Loucy (cell line): Measurements from ENCODE around the gene SSNA1.

Experiments
- H2AFZ ChIP-seq: fragments of 200-600 bp; sonication (generic); 2 replicates; pipeline ENCODE4 v1.6.0; 2016; ENCODE audit warnings: antibody characterized with exemption, mild to moderate bottlenecking, low read length, moderate library complexity
- H3F3A ChIP-seq: fragments of 200-600 bp; 2 replicates; pipeline ENCODE4 v1.6.0; 2016; ENCODE audit warnings: antibody characterized with exemption, low read depth, mild to moderate bottlenecking
- H3K27me3 ChIP-seq: fragments of 200-600 bp; sonication (generic); 2 replicates; pipeline ENCODE4 v1.6.1; 2014; ENCODE audit warnings: low read length, mild to moderate bottlenecking; ENCODE audit not compliant: insufficient read depth, poor library complexity, severe bottlenecking
- H3K36me3 ChIP-seq: fragments of 200-600 bp; sonication (generic); 2 replicates; pipeline ENCODE4 v1.6.1; 2016; ENCODE audit warnings: low read length; ENCODE audit not compliant: insufficient read depth
- H3K4me1 ChIP-seq: fragments of 200-600 bp; sonication (generic); 2 replicates; pipeline ENCODE4 v1.5.1; 2014; ENCODE audit warnings: low read length, mild to moderate bottlenecking; ENCODE audit not compliant: insufficient read depth, poor library complexity, severe bottlenecking
- H3K4me2 ChIP-seq: fragments of 200-600 bp; sonication (generic); 2 replicates; pipeline ENCODE4 v1.6.0; 2014; ENCODE audit warnings: antibody characterized with exemption, low read length, low read depth, mild to moderate bottlenecking; ENCODE audit not compliant: poor library complexity, severe bottlenecking
- H3K4me3 ChIP-seq: fragments of 200-600 bp; sonication (generic); 2 replicates; pipeline ENCODE4 v1.5.1; 2014; ENCODE audit warnings: low read length, mild to moderate bottlenecking, mixed read lengths; ENCODE audit not compliant: poor library complexity, severe bottlenecking
- H3K79me2 ChIP-seq: fragments of 200-600 bp; sonication (generic); 2 replicates; pipeline ENCODE4 v1.6.1; 2014; ENCODE audit warnings: low read length; ENCODE audit not compliant: insufficient read depth
- H3K9ac ChIP-seq: fragments of 200-600 bp; sonication (generic); 2 replicates; pipeline ENCODE4 v1.6.0; 2014; ENCODE audit warnings: mild to moderate bottlenecking, low read depth, low read length, moderate library complexity; ENCODE audit not compliant: poor library complexity, severe bottlenecking
- H3K9me2 ChIP-seq: fragments of 200-600 bp; sonication (generic); replicated peaks from 2 replicates; pipeline ENCODE4 v1.6.1; 2016; ENCODE audit warnings: low read depth, low read length, mixed read lengths
- H3K9me3 ChIP-seq: fragments of 200-600 bp; sonication (generic); 2 replicates; pipeline ENCODE4 v1.6.1; 2014; ENCODE audit warnings: mild to moderate bottlenecking, antibody characterized with exemption, low read length, low read depth; ENCODE audit not compliant: insufficient read depth
- H4K20me1 ChIP-seq: fragments of 200-600 bp; sonication (generic); 2 replicates; pipeline ENCODE4 v1.6.0; 2014; ENCODE audit warnings: antibody characterized with exemption, low read length, mild to moderate bottlenecking; ENCODE audit not compliant: insufficient read depth, poor library complexity, severe bottlenecking
- EZH2phosphoT487 ChIP-seq: fragments of 200-600 bp; IDR thresholded peaks from 2 replicates; pipeline ENCODE4 v1.6.1; 2018; ENCODE audit warnings: antibody characterized with exemption, mild to moderate bottlenecking, moderate library complexity, borderline replicate concordance
- TF ChIP-seq, protein P1 (sequence below): fragments of 200-600 bp; sonication (generic); conservative IDR thresholded peaks from 2 replicates; pipeline ENCODE4 v1.5.1; 2014; ENCODE audit warnings: mild to moderate bottlenecking, antibody characterized with exemption, low read length

The SSNA1 gene

DNA sequence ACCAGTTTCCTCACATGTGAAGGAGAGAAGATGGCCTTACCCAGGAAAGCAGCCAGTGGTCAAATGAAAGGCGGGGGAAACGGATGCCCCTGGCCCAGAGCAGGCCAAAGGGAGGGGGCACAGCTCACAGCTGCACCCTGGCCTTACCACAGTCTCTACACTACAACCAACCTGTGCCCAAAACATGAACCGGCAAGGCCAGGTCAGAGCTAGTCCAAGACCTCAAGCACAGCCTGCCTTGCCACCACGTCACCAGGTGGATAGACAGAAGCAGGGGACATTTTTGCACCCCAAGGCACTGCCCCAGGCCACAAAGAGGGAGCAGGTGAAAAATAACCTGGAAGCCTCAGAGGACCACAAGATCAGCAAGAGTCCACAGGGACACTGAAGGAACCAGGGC, 45.0 kb upstream of the SSNA1 start:
- Histone ChIP-seq H3K36me3 (no peaks in the 10 kb centered on the region), H4K20me1 (no peaks in the 10 kb centered on the region), H3K9me3 (no peaks in the 10 kb centered on the region), H3K4me1 (no peaks in the 10 kb centered on the region), H3K27me3 (no peaks in the 10 kb centered on the region), H3K79me2 (no peaks in the 10 kb centered on the region), H3K9ac (no peak overlapping the region), H3K4me3 (no peak overlapping the region), H3F3A (no peaks in the 10 kb centered on the region), H2AFZ (no peak overlapping the region), H3K9me2 (no peaks in the 10 kb centered on the region), H3K4me2 (no peak overlapping the region)
- no peak for TF ChIP-seq EZH2phosphoT487
- TF ChIP-seq, protein P1, sequence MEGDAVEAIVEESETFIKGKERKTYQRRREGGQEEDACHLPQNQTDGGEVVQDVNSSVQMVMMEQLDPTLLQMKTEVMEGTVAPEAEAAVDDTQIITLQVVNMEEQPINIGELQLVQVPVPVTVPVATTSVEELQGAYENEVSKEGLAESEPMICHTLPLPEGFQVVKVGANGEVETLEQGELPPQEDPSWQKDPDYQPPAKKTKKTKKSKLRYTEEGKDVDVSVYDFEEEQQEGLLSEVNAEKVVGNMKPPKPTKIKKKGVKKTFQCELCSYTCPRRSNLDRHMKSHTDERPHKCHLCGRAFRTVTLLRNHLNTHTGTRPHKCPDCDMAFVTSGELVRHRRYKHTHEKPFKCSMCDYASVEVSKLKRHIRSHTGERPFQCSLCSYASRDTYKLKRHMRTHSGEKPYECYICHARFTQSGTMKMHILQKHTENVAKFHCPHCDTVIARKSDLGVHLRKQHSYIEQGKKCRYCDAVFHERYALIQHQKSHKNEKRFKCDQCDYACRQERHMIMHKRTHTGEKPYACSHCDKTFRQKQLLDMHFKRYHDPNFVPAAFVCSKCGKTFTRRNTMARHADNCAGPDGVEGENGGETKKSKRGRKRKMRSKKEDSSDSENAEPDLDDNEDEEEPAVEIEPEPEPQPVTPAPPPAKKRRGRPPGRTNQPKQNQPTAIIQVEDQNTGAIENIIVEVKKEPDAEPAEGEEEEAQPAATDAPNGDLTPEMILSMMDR, result no peak

DNA sequence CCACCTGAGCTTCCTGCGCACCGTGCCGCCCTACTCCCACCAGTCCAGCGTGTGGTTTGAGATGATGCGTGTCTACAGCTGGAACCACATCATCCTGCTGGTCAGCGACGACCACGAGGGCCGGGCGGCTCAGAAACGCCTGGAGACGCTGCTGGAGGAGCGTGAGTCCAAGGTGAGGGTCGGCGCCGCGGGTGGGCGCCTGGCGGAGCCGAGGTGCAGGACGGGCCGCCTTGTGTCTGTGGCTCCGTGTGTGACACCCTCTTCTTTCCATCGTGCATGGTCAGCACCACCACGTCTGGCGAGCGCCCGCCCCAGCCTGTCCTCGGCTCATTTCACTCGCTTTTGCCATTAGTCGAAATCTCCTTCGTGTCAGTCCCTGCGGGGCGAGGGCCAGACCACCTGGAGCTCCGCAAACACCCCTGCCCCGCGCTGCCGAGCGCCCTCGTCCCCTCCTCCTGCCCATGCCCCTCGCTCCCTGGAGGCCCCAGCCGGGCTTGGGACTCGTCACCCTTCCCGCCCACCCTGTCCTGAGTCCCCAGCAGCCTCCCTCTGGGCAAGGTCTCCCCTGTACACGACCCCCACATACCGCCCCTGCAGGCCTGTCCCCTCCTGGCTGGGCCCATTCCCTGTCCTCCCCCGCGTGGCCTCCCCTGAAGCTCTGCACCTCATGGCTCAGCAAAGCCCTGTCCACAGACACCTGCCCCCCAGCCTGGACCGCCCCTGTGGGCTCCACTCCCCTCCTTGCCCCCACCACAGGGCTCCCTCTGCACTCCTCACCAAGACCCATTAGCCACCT, 42.5 kb upstream of the SSNA1 start:
- H3K27me3 ChIP-seq, result no peaks in the 10 kb centered on the region
- no peak overlapping the region for H3K9ac ChIP-seq
- H3K9me2 ChIP-seq, result no peaks in the 10 kb centered on the region
- H3K79me2 ChIP-seq, result no peaks in the 10 kb centered on the region
- H3K36me3 ChIP-seq, result no peaks in the 10 kb centered on the region
- TF ChIP-seq EZH2phosphoT487, result no peak
- TF ChIP-seq, protein P1, result no peak
- H3K9me3 ChIP-seq, result no peaks in the 10 kb centered on the region
- H3K4me1 ChIP-seq, result no peaks in the 10 kb centered on the region
- no peaks in the 10 kb centered on the region for H3F3A ChIP-seq
- no peak overlapping the region for H3K4me3 ChIP-seq
- H2AFZ ChIP-seq, result no peak overlapping the region
- H3K4me2 ChIP-seq, result no peak overlapping the region
- H4K20me1 ChIP-seq, result no peaks in the 10 kb centered on the region

- Histone ChIP-seq H3K36me3 (no peaks in the 10 kb centered on the region), H3K27me3 (no peaks in the 10 kb centered on the region), H3K79me2 (no peaks in the 10 kb centered on the region), H3K9me2 (no peaks in the 10 kb centered on the region), H3K4me3 (no peak overlapping the region), H3K4me1 (no peaks in the 10 kb centered on the region), H4K20me1 (no peaks in the 10 kb centered on the region), H3K4me2 (no peak overlapping the region), H3K9me3 (no peaks in the 10 kb centered on the region), H2AFZ (no peak overlapping the region), H3F3A (0 out of 2 replicates have a peak, but pooled peaks cover 4% of the 10 kb centered on the region), H3K9ac (no peak overlapping the region)
- TF ChIP-seq, protein P1, result no peak
- no peak for TF ChIP-seq EZH2phosphoT487
Observed at GRCh38 chr9:137146527-137146918, 42.0 kb upstream of the SSNA1 start.
